DOHH2 (cell line): ENCODE data around the gene MTR.

Experiments
- H3F3A ChIP-seq: fragments of 200-600 bp; sonication (generic), shearing (Covaris generic); 2 replicates; pipeline ENCODE4 v1.6.0; 2016; ENCODE audit warnings: antibody characterized with exemption, mild to moderate bottlenecking; ENCODE audit not compliant: control insufficient read depth, insufficient read depth
- H3K27ac ChIP-seq: fragments of 200-600 bp; sonication (generic); 2 replicates; pipeline ENCODE4 v1.5.1; 2014; ENCODE audit warnings: low read depth, mild to moderate bottlenecking, low read length, moderate library complexity
- H3K27me3 ChIP-seq: fragments of 200-600 bp; sonication (generic); 2 replicates; pipeline ENCODE4 v1.6.1; 2014; ENCODE audit warnings: mild to moderate bottlenecking, low read length, mixed read lengths; ENCODE audit not compliant: control insufficient read depth
- H3K36me3 ChIP-seq: fragments of 200-600 bp; sonication (generic); 2 replicates; pipeline ENCODE4 v1.6.1; 2014; ENCODE audit warnings: mild to moderate bottlenecking, low read length, moderate library complexity, mixed read lengths; ENCODE audit not compliant: control insufficient read depth
- H3K4me1 ChIP-seq: fragments of 200-600 bp; sonication (generic); 2 replicates; pipeline ENCODE4 v1.6.1; 2014; ENCODE audit warnings: mild to moderate bottlenecking, low read length, mixed read lengths; ENCODE audit not compliant: control insufficient read depth
- H3K4me2 ChIP-seq: fragments of 200-600 bp; sonication (generic); 2 replicates; pipeline ENCODE4 v1.6.0; 2014; ENCODE audit warnings: mild to moderate bottlenecking, low read length, moderate library complexity
- H3K4me3 ChIP-seq: fragments of 200-600 bp; sonication (generic); 2 replicates; pipeline ENCODE4 v1.5.1; 2014; ENCODE audit warnings: mild to moderate bottlenecking, low read length, mixed read lengths
- H3K79me2 ChIP-seq: fragments of 200-600 bp; sonication (generic); 2 replicates; pipeline ENCODE4 v1.6.1; 2014; ENCODE audit warnings: mild to moderate bottlenecking, low read length, mixed read lengths; ENCODE audit not compliant: control insufficient read depth
- H3K9me2 ChIP-seq: fragments of 200-600 bp; sonication (generic); replicated peaks from 2 replicates; pipeline ENCODE4 v1.6.1; 2014; ENCODE audit warnings: mild to moderate bottlenecking, low read length, mixed read lengths; ENCODE audit not compliant: control insufficient read depth
- H3K9me3 ChIP-seq: fragments of 200-600 bp; sonication (generic); 2 replicates; pipeline ENCODE4 v1.6.1; 2014; ENCODE audit warnings: antibody characterized with exemption, low read length, mixed read lengths; ENCODE audit not compliant: control insufficient read depth, insufficient read depth
- H4K20me1 ChIP-seq: fragments of 200-600 bp; sonication (generic); 2 replicates; pipeline ENCODE4 v1.6.0; 2014; ENCODE audit warnings: low read depth, mild to moderate bottlenecking, antibody characterized with exemption, low read length, moderate library complexity; ENCODE audit not compliant: control insufficient read depth, insufficient read depth
- CTCF ChIP-seq: fragments of 200-600 bp; sonication (generic); IDR thresholded peaks from one replicate; pipeline ENCODE4 v1.5.1; 2014; ENCODE audit warnings: antibody characterized with exemption, mild to moderate bottlenecking, low read depth, low read length; ENCODE audit not compliant: poor library complexity, severe bottlenecking
- EZH2phosphoT487 ChIP-seq: fragments of 200-600 bp; sonication (generic); IDR thresholded peaks from 2 replicates; pipeline ENCODE4 v1.6.1; 2017; ENCODE audit warnings: borderline replicate concordance, mild to moderate bottlenecking, antibody characterized with exemption, low read length, moderate library complexity, mixed read lengths

MTR gene

GRCh38 chr1:236829085-236829484 lies 34.0 kb downstream of the MTR start:
- no peaks in the 10 kb centered on the region for H3K79me2 ChIP-seq
- H3K4me2 ChIP-seq = no peak overlapping the region
- no peak overlapping the region for H3K4me3 ChIP-seq
- H3K27me3 ChIP-seq = no peaks in the 10 kb centered on the region
- no peaks in the 10 kb centered on the region for H3F3A ChIP-seq
- no peaks in the 10 kb centered on the region for H3K4me1 ChIP-seq
- H4K20me1 ChIP-seq = no peaks in the 10 kb centered on the region; the same call in 1 of the 2 replicates
- TF ChIP-seq CTCF = no peak
- no peaks in the 10 kb centered on the region for H3K9me3 ChIP-seq
- H3K27ac ChIP-seq = no peak overlapping the region
- H3K9me2 ChIP-seq = no peaks in the 10 kb centered on the region
- H3K36me3 ChIP-seq = peaks cover 85% of the 10 kb centered on the region

- Histone ChIP-seq H3F3A (no peaks in the 10 kb centered on the region), H3K27ac (no peak overlapping the region), H3K9me2 (no peaks in the 10 kb centered on the region), H3K4me2 (no peak overlapping the region), H3K36me3 (peaks cover 85% of the 10 kb centered on the region), H3K4me3 (no peak overlapping the region), H3K4me1 (no peaks in the 10 kb centered on the region), H4K20me1 (no peaks in the 10 kb centered on the region; the same call in 1 of the 2 replicates), H3K79me2 (no peaks in the 10 kb centered on the region), H3K27me3 (no peaks in the 10 kb centered on the region), H3K9me3 (no peaks in the 10 kb centered on the region)
- TF ChIP-seq CTCF = no peak
- no peak for TF ChIP-seq EZH2phosphoT487
These were observed 35.0 kb downstream of the MTR start for GRCh38 chr1:236830116-236830515.

- Histone ChIP-seq H3K79me2 (no peaks in the 10 kb centered on the region), H3K27ac (no peak overlapping the region), H3F3A (no peaks in the 10 kb centered on the region), H4K20me1 (no peaks in the 10 kb centered on the region; the same call in 1 of the 2 replicates), H3K4me2 (no peak overlapping the region), H3K9me2 (no peaks in the 10 kb centered on the region), H3K9me3 (no peaks in the 10 kb centered on the region), H3K4me3 (no peak overlapping the region), H3K27me3 (no peaks in the 10 kb centered on the region), H3K4me1 (no peaks in the 10 kb centered on the region), H3K36me3 (peaks cover 86% of the 10 kb centered on the region)
- TF ChIP-seq CTCF (no peak), EZH2phosphoT487 (no peak)
These were observed 35.5 kb downstream of the MTR start for GRCh38 chr1:236830560-236830959.

GRCh38 chr1:236833575-236833974 lies 38.5 kb downstream of the MTR start:
- TF ChIP-seq CTCF (no peak), EZH2phosphoT487 (no peak)
- H3K4me3 ChIP-seq = no peak overlapping the region

More at GRCh38 chr1:236833575-236833974, 38.5 kb downstream of the MTR start:
- Histone ChIP-seq H3K9me3 (no peaks in the 10 kb centered on the region), H3K27me3 (no peaks in the 10 kb centered on the region), H3K36me3 (peaks cover 92% of the 10 kb centered on the region), H4K20me1 (no peaks in the 10 kb centered on the region; the same call in 1 of the 2 replicates), H3K9me2 (no peaks in the 10 kb centered on the region), H3K79me2 (no peaks in the 10 kb centered on the region), H3K4me1 (no peaks in the 10 kb centered on the region), H3K27ac (no peak overlapping the region), H3F3A (no peaks in the 10 kb centered on the region), H3K4me2 (no peak overlapping the region)
